Gastrocnemius medialis (tissue), 4 donors: ENCODE measurements around the gene MAP2.

Source experiments
- CTCF ChIP-seq, 5 experiments: fragments of 450-650 bp in 3 of 5; fragments of 200-600 bp in 2 of 5; sonication (generic) in 2 of 5; IDR thresholded peaks in 4 of 5; conservative IDR thresholded peaks in 1 of 5; 1 replicate in 4 of 5; 2 replicates in 1 of 5; pipeline ENCODE4 v1.5.1; 2016 to 2019; ENCODE audit warnings: antibody characterized with exemption in 5 of 5, mild to moderate bottlenecking in 3 of 5, moderate library complexity in 3 of 5
- POLR2A ChIP-seq, 2 donors: fragments of 450-650 bp; IDR thresholded peaks; one replicate each; pipeline ENCODE4 v1.6.1; 2017; ENCODE audit warnings: antibody characterized with exemption in 2 of 2, mild to moderate bottlenecking in 2 of 2, moderate library complexity in 2 of 2

GRCh38 chr2:209380293-209380692, 43.6 kb upstream of the MAP2 start:
- TF ChIP-seq CTCF (IDR thresholded peaks at IDR 0.05 in 4 of 5, conservative IDR thresholded peaks at IDR 0.05 in 1 of 5) (no peak), POLR2A (IDR thresholded peaks at IDR 0.05) (no peak)
